HepG2 (cell line): Measurements from ENCODE around the gene SLC6A8. TPM values are rescaled to one million over a fixed set of nuclear protein-coding genes. Genes with fewer than 3 reads are reported as not detected.

ENCODE experiments used
- ATAC-seq: fragments of 200-7000 bp; cut with Tn5 transposase; 3 replicates; pipeline ENCODE4 v1.9.1; 2020; ENCODE audit warnings: mild to moderate bottlenecking, moderate library complexity
- BruUV-seq: library from RNA; stranded (reverse); fragments of 400-500 nt; replicated peaks from 2 replicates; lab custom pipeline; 2021; lab: Mats Ljungman, UMichigan
- CTCF ChIA-PET: fragments of 300-600 bp; formaldehyde crosslinking; extraction: SDS; loops from one replicate; lab custom pipeline; 2021; ENCODE audit warnings: low total read pairs, inconsistent platforms, low intra/inter-chr PET ratio; lab: Yijun Ruan, JAX
- POLR2A ChIA-PET: fragments of 350-600 bp; sonication (Branson Sonifier 250); formaldehyde crosslinking; loops from one replicate; lab custom pipeline; 2020; ENCODE audit warnings: antibody characterized with exemption, inconsistent platforms; lab: Yijun Ruan, JAX
- DNase-seq: peaks from one replicate; pipeline ENCODE4 v3.0.0-alpha.2; 2015; ENCODE audit warnings: low spot score
- FAIRE-seq: peaks from 3 replicates; lab custom pipeline; 2011; peaks lifted over from hg19 to GRCh38; lab: Jason Lieb, UNC
- H2AFZ ChIP-seq: one replicate; pipeline ENCODE4 v1.6.1; 2011; ENCODE audit warnings: low read length, inconsistent platforms
- H3K27ac ChIP-seq: fragments of 300-600 bp; 3 replicates; pipeline ENCODE4 v1.8.0; 2011; ENCODE audit warnings: mixed run types, mild to moderate bottlenecking, mixed read lengths, low read length, inconsistent platforms; ENCODE audit not compliant: insufficient read depth; ENCODE audit errors: extremely low read length
- H3K27me3 ChIP-seq, 2 experiments: fragments of 200-600 bp in 1 of 2; 2 replicates in 1 of 2; 3 replicates in 1 of 2; pipeline versions ENCODE4 v1.6.0 to v1.8.0; 2011; ENCODE audit warnings: low read length in 2 of 2, mild to moderate bottlenecking in 2 of 2, moderate library complexity in 2 of 2, inconsistent platforms in 1 of 2; ENCODE audit not compliant: insufficient read depth in 2 of 2, control insufficient read depth in 1 of 2
- H3K36me3 ChIP-seq, 2 experiments: fragments of 200-600 bp in 1 of 2; replicated peaks in 1 of 2; 2 replicates in 1 of 2; 3 replicates in 1 of 2; pipeline versions ENCODE4 v1.5.1 to v1.8.0; 2011; ENCODE audit warnings: low read length in 2 of 2, inconsistent platforms in 1 of 2; ENCODE audit not compliant: insufficient read depth in 2 of 2, control insufficient read depth in 1 of 2
- H3K4me1 ChIP-seq: 2 replicates; pipeline ENCODE4 v1.5.1; 2012; ENCODE audit warnings: low read length, inconsistent platforms; ENCODE audit not compliant: insufficient read depth
- H3K4me2 ChIP-seq: 2 replicates; pipeline ENCODE4 v1.6.0; 2011; ENCODE audit warnings: low read depth, low read length, inconsistent platforms
- H3K4me3 ChIP-seq, 3 experiments: fragments of 200-600 bp in 1 of 3; sonication (generic), shearing (Covaris generic) in 1 of 3; replicated peaks in 1 of 3; 2 replicates each; pipeline ENCODE4 v1.5.1; 2011 to 2016; ENCODE audit warnings: low read length in 3 of 3, inconsistent platforms in 2 of 3, low read depth in 2 of 3, mild to moderate bottlenecking in 2 of 3, control low read depth in 1 of 3, mixed read lengths in 1 of 3; ENCODE audit not compliant: insufficient read depth in 1 of 3
- H3K79me2 ChIP-seq: one replicate; pipeline ENCODE4 v1.6.1; 2011; ENCODE audit warnings: low read length, inconsistent platforms; ENCODE audit not compliant: insufficient read depth
- H3K9ac ChIP-seq: 2 replicates; pipeline ENCODE4 v1.6.0; 2011; ENCODE audit warnings: mild to moderate bottlenecking, low read depth, low read length, inconsistent platforms; ENCODE audit not compliant: insufficient read depth
- H3K9me3 ChIP-seq: 2 replicates; pipeline ENCODE4 v1.5.1; 2012; ENCODE audit warnings: mild to moderate bottlenecking, low read length
- H4K20me1 ChIP-seq: 2 replicates; pipeline ENCODE4 v1.6.0; 2011; ENCODE audit warnings: inconsistent platforms, mild to moderate bottlenecking, low read length, moderate library complexity; ENCODE audit not compliant: insufficient read depth
- CHD2 ChIP-seq: IDR thresholded peaks from 2 replicates; pipeline ENCODE4 v1.6.1; 2011; ENCODE audit warnings: low read depth, low read length, improper control_type of control experiment
- ELK4 ChIP-seq: sonication (generic); formaldehyde crosslinking; IDR thresholded peaks from 2 replicates; pipeline ENCODE4 v1.9.0; 2021; ENCODE audit warnings: missing genetic modification reagents, borderline replicate concordance
- GATAD2A ChIP-seq: IDR thresholded peaks from 2 replicates; pipeline ENCODE4 v1.6.1; 2016
- HES4 ChIP-seq: sonication (generic); formaldehyde crosslinking; IDR thresholded peaks from 2 replicates; pipeline ENCODE4 v1.9.0; 2021; ENCODE audit warnings: mild to moderate bottlenecking, missing genetic modification reagents, borderline replicate concordance
- IRF9 ChIP-seq: sonication (generic); formaldehyde crosslinking; IDR thresholded peaks from 2 replicates; pipeline ENCODE4 v1.8.0; 2022; ENCODE audit warnings: missing genetic modification reagents, mild to moderate bottlenecking, borderline replicate concordance
- IRX3 ChIP-seq: sonication (generic); formaldehyde crosslinking; IDR thresholded peaks from 2 replicates; pipeline ENCODE4 v1.8.1; 2023; ENCODE audit warnings: mild to moderate bottlenecking, low read depth, missing genetic modification reagents, borderline replicate concordance
- KDM5B ChIP-seq: sonication (generic); formaldehyde crosslinking; IDR thresholded peaks from 2 replicates; pipeline ENCODE4 v1.4.0; 2020; ENCODE audit warnings: missing genetic modification reagents, mild to moderate bottlenecking, borderline replicate concordance
- MAFK ChIP-seq, 2 experiments: IDR thresholded peaks in 1 of 2; conservative IDR thresholded peaks in 1 of 2; 2 replicates each; pipeline ENCODE4 v1.6.1; 2011; ENCODE audit warnings: improper control_type of control experiment in 2 of 2, low read length in 2 of 2
- MAX ChIP-seq: IDR thresholded peaks from 2 replicates; pipeline ENCODE4 v1.6.1; 2012; ENCODE audit warnings: inconsistent platforms
- MTERF4 ChIP-seq: sonication (generic); formaldehyde crosslinking; IDR thresholded peaks from 2 replicates; pipeline ENCODE4 v1.8.0; 2023; ENCODE audit warnings: mild to moderate bottlenecking, missing genetic modification reagents
- NR0B2 ChIP-seq: sonication (generic); formaldehyde crosslinking; IDR thresholded peaks from 2 replicates; pipeline ENCODE4 v1.4.0; 2020; ENCODE audit warnings: mild to moderate bottlenecking, missing genetic modification reagents
- STAG1 ChIP-seq: sonication (generic); formaldehyde crosslinking; IDR thresholded peaks from 2 replicates; pipeline ENCODE4 v1.4.0; 2020; ENCODE audit warnings: missing genetic modification reagents
- STAT6 ChIP-seq: sonication (generic); formaldehyde crosslinking; IDR thresholded peaks from 2 replicates; pipeline ENCODE4 v1.4.0; 2020; ENCODE audit warnings: missing genetic modification reagents, mild to moderate bottlenecking, borderline replicate concordance
- TOPORS ChIP-seq: sonication (generic); formaldehyde crosslinking; IDR thresholded peaks from 2 replicates; pipeline ENCODE4 v1.8.0; 2023; ENCODE audit warnings: mild to moderate bottlenecking, missing genetic modification reagents
- ZFP36L2 ChIP-seq: sonication (generic); formaldehyde crosslinking; IDR thresholded peaks from 2 replicates; pipeline ENCODE4 v1.4.0; 2020; ENCODE audit warnings: missing genetic modification reagents
- WGBS: methylation state at CpG from one replicate; pipeline ENCODE4 v1.1.6; 2017; ENCODE audit warnings: low lambda C conversion rate; 5-methylcytosine and 5-hydroxymethylcytosine counted together
- in situ Hi-C: cut with HindIII; loops from 2 replicates; pipeline ENCODE4 v1.10.0; 2017; ENCODE audit warnings: low pct_unique_long_range_greater_than_20kb; ENCODE audit not compliant: extremely low pct_ligation_motif_present
- intact Hi-C: fragments of 100-400 bp; cut with micrococcal nuclease; formaldehyde crosslinking; loops from one replicate; pipeline ENCODE4 v1.10.0; 2022; ENCODE audit not compliant: unreplicated experiment
- polyA plus RNA-seq, 8 experiments: library from polyadenylated mRNA; depleted of rRNA in 3 of 8; stranded (reverse) in 7 of 8; unstranded in 1 of 8; fragments of >200 nt; fragmentation: Illumina TruSeq in 4 of 8; extraction: Trizol in 4 of 8; gene quantifications; 2 replicates each; pipeline versions ENCODE4 v1.2.1 to v1.2.3, GENCODE V29; 2011 to 2016; ENCODE audit warnings: low read depth in 4 of 8, missing spikeins in 1 of 8, mixed read lengths in 1 of 8; ENCODE audit not compliant: insufficient read depth in 1 of 8
- total RNA-seq, 5 experiments: library from RNA; depleted of rRNA; stranded (reverse); fragments of >200 nt; fragmentation: Illumina TruSeq; extraction: Trizol; gene quantifications; 2 replicates each; pipeline ENCODE4 v1.2.3, GENCODE V29; 2016; ENCODE audit warnings: low read depth in 1 of 5

SLC6A8 gene
- total and polyA plus RNA-seq, 2 of the 13 experiments (the other 11 are each of a cell fraction or from before 2014, with no cell fraction given): 13.9 to 176 TPM

- TF ChIP-seq ELK4 (CRISPR knock-in tag) (no peak), CHD2 (no peak), IRF9 (CRISPR knock-in tag) (no peak), GATAD2A (CRISPR knock-in tag) (0 out of 2 replicates have a peak, but pooled peaks have one; percentile 11), STAG1 (CRISPR knock-in tag) (peak; percentile 70), IRX3 (CRISPR knock-in tag) (no peak), MAX (no peak), MAFK (conservative IDR thresholded peaks at IDR 0.05 in 1 of 2, IDR thresholded peaks at IDR 0.05 in 1 of 2; ENCODE audit: low read length in 2 of 2) (no peak), ZFP36L2 (CRISPR knock-in tag) (no peak)
These were observed 20.7 kb downstream of the SLC6A8 start (continued) for GRCh38 chrX:153708415-153708814.

- 99% methylated on average over 12 of the region's 27 CpGs for WGBS
- in situ Hi-C loops: no loop called here
- no peak overlapping the region for H3K4me3 ChIP-seq
- no peaks in the 10 kb centered on the region for H4K20me1 ChIP-seq
- peaks cover 2% of the 10 kb centered on the region for H3K79me2 ChIP-seq
- H2AFZ ChIP-seq: no peak overlapping the region
- ATAC-seq (no peak), FAIRE-seq (no peak), DNase-seq (no peak)
- H3K27me3 ChIP-seq: no peaks in the 10 kb centered on the region
- intact Hi-C loops: no loop called here
- H3K36me3 ChIP-seq: peaks cover 5 to 19% of the 10 kb centered on the region in 2 experiments; a peak in 4 of 5 replicates
- ChIA-PET POLR2A (interaction anchor here (1.1 to 1.4 kb wide), 2 partner anchors 14 to 17 kb away, joined by 4 read pairs; no protein-coding TSS in a partner anchor), CTCF (no interaction called here)
- H3K9me3 ChIP-seq: no peaks in the 10 kb centered on the region
- H3K4me1 ChIP-seq: no peaks in the 10 kb centered on the region
- no TSS peak for BruUV-seq
- H3K9ac ChIP-seq: no peak overlapping the region
- H3K4me2 ChIP-seq: no peak overlapping the region
- no peak overlapping the region for H3K27ac ChIP-seq
- no peak for TF ChIP-seq KDM5B (CRISPR knock-in tag)
- no peak for TF ChIP-seq MTERF4 (CRISPR knock-in tag)
- no peak for TF ChIP-seq STAT6
- TF ChIP-seq HES4 (CRISPR knock-in tag): no peak
- TF ChIP-seq NR0B2 (CRISPR knock-in tag): no peak
- no peak for TF ChIP-seq TOPORS
These were observed 22.3 kb downstream of the SLC6A8 start for GRCh38 chrX:153709726-153710674.
